Endothelial cell of umbilical vein (primary cell): Measurements from ENCODE around the gene FSTL4. TPM values are rescaled to one million over a fixed set of nuclear protein-coding genes. Genes with fewer than 3 reads are reported as not detected.

Experiments used
- BruUV-seq: library from RNA; stranded (reverse); fragments of 400-500 nt; replicated peaks from 2 replicates; lab custom pipeline; 2021; lab: Mats Ljungman, UMichigan
- CTCF ChIA-PET: fragments of 300-600, 350-600 bp; sonication (Branson Sonifier 250); formaldehyde crosslinking; loops from one replicate; lab custom pipeline; 2021; ENCODE audit warnings: antibody characterized with exemption, inconsistent platforms; lab: Charles Lee
- POLR2A ChIA-PET: fragments of 300-600, 350-600 bp; sonication (Branson Sonifier 250); formaldehyde crosslinking; loops from one replicate; lab custom pipeline; 2021; ENCODE audit warnings: antibody characterized with exemption, inconsistent platforms; lab: Charles Lee
- DNase-seq: peaks from one replicate; pipeline ENCODE4 v3.0.0-alpha.2; 2011; ENCODE audit warnings: low read depth, low spot score
- FAIRE-seq: peaks from 2 replicates; lab custom pipeline; 2011; peaks lifted over from hg19 to GRCh38; lab: Jason Lieb, UNC
- H2AFZ ChIP-seq: 2 replicates; pipeline ENCODE4 v1.6.0; 2012; ENCODE audit warnings: low read depth, low read length, control low read depth, inconsistent platforms
- H3K27ac ChIP-seq: 2 replicates; pipeline ENCODE4 v1.5.1; 2011; ENCODE audit warnings: low read depth, mild to moderate bottlenecking, control low read depth, low read length, moderate library complexity; ENCODE audit not compliant: insufficient read depth
- H3K27me3 ChIP-seq, 2 experiments: 2 replicates each; pipeline versions ENCODE4 v1.6.0 to v1.6.1; 2011; ENCODE audit warnings: low read length in 2 of 2, mixed read lengths in 1 of 2; ENCODE audit not compliant: control insufficient read depth in 2 of 2, insufficient read depth in 2 of 2
- H3K36me3 ChIP-seq, 2 experiments: 2 replicates in 1 of 2; 3 replicates in 1 of 2; pipeline ENCODE4 v1.5.1; 2011; ENCODE audit warnings: low read length in 2 of 2, mild to moderate bottlenecking in 1 of 2, moderate library complexity in 1 of 2; ENCODE audit not compliant: control insufficient read depth in 2 of 2, insufficient read depth in 2 of 2; ENCODE audit errors: extremely low read depth in 1 of 2
- H3K4me1 ChIP-seq: 3 replicates; pipeline ENCODE4 v1.5.1; 2011; ENCODE audit warnings: mild to moderate bottlenecking, low read length; ENCODE audit not compliant: control insufficient read depth, insufficient read depth; ENCODE audit errors: extremely low read depth
- H3K4me2 ChIP-seq: 2 replicates; pipeline ENCODE4 v1.6.1; 2011; ENCODE audit warnings: low read length, control low read depth, mixed read lengths; ENCODE audit not compliant: insufficient read depth
- H3K4me3 ChIP-seq, 3 experiments: fragments of 200-600 bp in 1 of 3; sonication (generic), shearing (Covaris generic) in 1 of 3; replicated peaks in 1 of 3; 2 replicates each; pipeline ENCODE4 v1.5.1; 2011 to 2016; ENCODE audit warnings: control low read depth in 3 of 3, low read length in 3 of 3, mild to moderate bottlenecking in 2 of 3, inconsistent platforms in 1 of 3, low read depth in 1 of 3, moderate library complexity in 1 of 3; ENCODE audit not compliant: insufficient read depth in 1 of 3
- H3K79me2 ChIP-seq: 2 replicates; pipeline ENCODE4 v1.6.0; 2012; ENCODE audit warnings: low read length, inconsistent platforms; ENCODE audit not compliant: control insufficient read depth, insufficient read depth
- H3K9ac ChIP-seq: replicated peaks from 2 replicates; pipeline ENCODE3; 2011; ENCODE audit warnings: low read length, control low read depth; ENCODE audit not compliant: insufficient read depth; ENCODE audit errors: extremely low read depth
- H3K9me1 ChIP-seq: replicated peaks from 3 replicates; pipeline ENCODE4 v1.6.0; 2011; ENCODE audit warnings: mild to moderate bottlenecking, low read length; ENCODE audit not compliant: control insufficient read depth, insufficient read depth; ENCODE audit errors: extremely low read depth
- H3K9me3 ChIP-seq: replicated peaks from 2 replicates; pipeline ENCODE4 v1.5.1; 2012; ENCODE audit warnings: low read length, inconsistent platforms; ENCODE audit not compliant: control insufficient read depth, insufficient read depth
- H4K20me1 ChIP-seq: replicated peaks from 2 replicates; pipeline ENCODE3; 2011; ENCODE audit warnings: mild to moderate bottlenecking, low read length; ENCODE audit not compliant: control insufficient read depth, insufficient read depth; ENCODE audit errors: extremely low read depth
- EZH2 ChIP-seq: IDR thresholded peaks from 2 replicates; pipeline ENCODE4 v1.6.1; 2012; ENCODE audit warnings: borderline replicate concordance, low read depth, mild to moderate bottlenecking, moderate library complexity, low read length, inconsistent platforms; ENCODE audit not compliant: severe bottlenecking
- GATA2 ChIP-seq: IDR thresholded peaks from 2 replicates; pipeline ENCODE4 v1.7.0; 2011; ENCODE audit warnings: low read depth, mild to moderate bottlenecking, moderate library complexity, mixed read lengths, low read length; ENCODE audit not compliant: insufficient read length, insufficient read depth
- JUN ChIP-seq: IDR thresholded peaks from 2 replicates; pipeline ENCODE4 v1.6.1; 2011; ENCODE audit warnings: borderline replicate concordance, low read depth; ENCODE audit not compliant: insufficient read length, insufficient read depth
- MAX ChIP-seq: IDR thresholded peaks from 2 replicates; pipeline ENCODE4 v1.6.1; 2011; ENCODE audit not compliant: insufficient read depth, insufficient read length
- MYC ChIP-seq: IDR thresholded peaks from one replicate; pipeline ENCODE4 v1.6.1; 2011; ENCODE audit warnings: mild to moderate bottlenecking, low read depth, low read length
- POLR2A ChIP-seq: IDR thresholded peaks from 2 replicates; pipeline ENCODE4 v1.6.1; 2012; ENCODE audit warnings: low read depth, mild to moderate bottlenecking, control low read depth, low read length
- POLR2AphosphoS5 ChIP-seq: IDR thresholded peaks from 2 replicates; pipeline ENCODE4 v1.6.1; 2012; ENCODE audit warnings: low read depth, mild to moderate bottlenecking, control low read depth, low read length, moderate library complexity; ENCODE audit not compliant: insufficient read depth
- dilution Hi-C: fragments of 300-500 bp; cut with MboI; formaldehyde crosslinking; loops from one replicate; pipeline ENCODE4 v1.15.0; 2019; ENCODE audit warnings: low sequenced_read_pairs; ENCODE audit not compliant: extremely low pct_ligation_motif_present
- intact Hi-C: fragments of 100-400 bp; cut with micrococcal nuclease; formaldehyde crosslinking; loops from one replicate; pipeline ENCODE4 v1.10.0; 2022
- polyA plus RNA-seq, 4 experiments: library from polyadenylated mRNA; depleted of rRNA in 3 of 4; stranded (reverse) in 3 of 4; unstranded in 1 of 4; fragments of >200 nt; gene quantifications; 2 replicates each; pipeline versions ENCODE4 v1.2.1 to v1.2.3, GENCODE V29; 2011 to 2012; ENCODE audit warnings: missing spikeins in 1 of 4
- total RNA-seq: library from RNA; stranded (reverse); gene quantifications from 2 replicates; pipeline ENCODE4 v1.2.3, GENCODE V29; 2021

Gene FSTL4
- total and polyA plus RNA-seq, 2 donors (not counting 3 experiments of a cell fraction or from before 2014, with no cell fraction given): 0.18 TPM; not detected in 1

- H3K4me1 ChIP-seq: no peaks in the 10 kb centered on the region
- no peak overlapping the region for H3K9ac ChIP-seq
- no TSS peak for BruUV-seq
- no peak overlapping the region for H3K4me3 ChIP-seq
- H3K4me2 ChIP-seq: no peak overlapping the region
- no peaks in the 10 kb centered on the region for H3K79me2 ChIP-seq
- no peak overlapping the region for H3K27ac ChIP-seq
- no peak for FAIRE-seq
- intact Hi-C loops (no loop called here), dilution Hi-C loops (no loop called here)
- ChIA-PET POLR2A (no interaction called here), CTCF (interaction anchor here (1.3 kb wide), 1 partner anchor 13 kb away, joined by 3 read pairs; no protein-coding TSS in a partner anchor)
- H3K27me3 ChIP-seq: peaks cover 0 to 11% of the 10 kb centered on the region in 2 experiments
- H3K36me3 ChIP-seq: no peaks in the 10 kb centered on the region
- H4K20me1 ChIP-seq: no peaks in the 10 kb centered on the region
- TF ChIP-seq EZH2 (no peak), POLR2A (no peak), JUN (no peak), POLR2AphosphoS5 (no peak), MYC (no peak), MAX (no peak), GATA2 (no peak)
- no peak for DNase-seq
- no peaks in the 10 kb centered on the region for H3K9me3 ChIP-seq
- no peak overlapping the region for H2AFZ ChIP-seq
- H3K9me1 ChIP-seq: no peaks in the 10 kb centered on the region
Observed at GRCh38 chr5:133253671-133254070, 358.7 kb downstream of the FSTL4 start.

- no peak overlapping the region for H3K4me3 ChIP-seq
- FAIRE-seq (no peak), DNase-seq (no peak)
- no peaks in the 10 kb centered on the region for H3K9me3 ChIP-seq
- POLR2A ChIA-PET: no interaction called here
- no peaks in the 10 kb centered on the region for H3K9me1 ChIP-seq
- H3K27me3 ChIP-seq: peaks cover 0 to 8% of the 10 kb centered on the region in 2 experiments
- H3K9ac ChIP-seq: no peak overlapping the region
- H3K4me1 ChIP-seq: no peaks in the 10 kb centered on the region
- no peaks in the 10 kb centered on the region for H3K79me2 ChIP-seq
- no peak overlapping the region for H2AFZ ChIP-seq
- no peak overlapping the region for H3K4me2 ChIP-seq
- CTCF ChIA-PET: interaction anchor here (1.5 kb wide), 1 partner anchor 145 kb away, joined by 3 read pairs; no protein-coding TSS in a partner anchor
- dilution Hi-C loops (no loop called here), intact Hi-C loops (no loop called here)
- no peaks in the 10 kb centered on the region for H3K36me3 ChIP-seq
- H3K27ac ChIP-seq: no peak overlapping the region
- no TSS peak for BruUV-seq
- H4K20me1 ChIP-seq: no peaks in the 10 kb centered on the region
- TF ChIP-seq POLR2AphosphoS5: no peak
Observed at GRCh38 chr5:133253070-133253469, 359.3 kb downstream of the FSTL4 start.
